IMR-90 (cell line): ENCODE measurements around the gene DNM3. TPM values are rescaled to one million over a fixed set of nuclear protein-coding genes. Genes with fewer than 3 reads are reported as not detected.

Experiments
- ATAC-seq: fragments of 200-7000 bp; cut with Tn5 transposase; 2 replicates; pipeline ENCODE4 v1.9.1; 2020; ENCODE audit warnings: low read depth, mild to moderate bottlenecking, moderate library complexity
- BruUV-seq: library from RNA; stranded (reverse); fragments of 400-500 nt; replicated peaks from 2 replicates; lab custom pipeline; 2021; lab: Mats Ljungman, UMichigan
- CTCF ChIA-PET: fragments of 300-600 bp; formaldehyde crosslinking; extraction: SDS; loops from one replicate; lab custom pipeline; 2021; ENCODE audit warnings: antibody characterized with exemption; lab: Yijun Ruan, JAX
- POLR2A ChIA-PET: fragments of 300-600 bp; sonication (Branson Sonifier 250); formaldehyde crosslinking; loops from one replicate; lab custom pipeline; 2022; ENCODE audit warnings: antibody characterized with exemption; ENCODE audit not compliant: unreplicated experiment; lab: Charles Lee
- DNase-seq: peaks from one replicate; pipeline ENCODE4 v3.0.0; 2013
- H2AFZ ChIP-seq: replicated peaks from 2 replicates; pipeline ENCODE3; 2013; ENCODE audit warnings: low read length, mild to moderate bottlenecking; ENCODE audit not compliant: poor library complexity
- H2AK5ac ChIP-seq: 2 replicates; pipeline ENCODE4 v1.6.1; 2013; ENCODE audit warnings: low read depth, low read length, inconsistent platforms
- H2AK9ac ChIP-seq: replicated peaks from 2 replicates; pipeline ENCODE3; 2013; ENCODE audit warnings: mild to moderate bottlenecking, low read depth, low read length, moderate library complexity; ENCODE audit not compliant: poor library complexity
- H2BK120ac ChIP-seq: 2 replicates; pipeline ENCODE4 v1.6.1; 2013; ENCODE audit warnings: low read depth, low read length, inconsistent platforms
- H2BK15ac ChIP-seq: 3 replicates; pipeline ENCODE4 v1.6.1; 2013; ENCODE audit warnings: low read depth, low read length, inconsistent platforms
- H2BK20ac ChIP-seq: 2 replicates; pipeline ENCODE4 v1.6.1; 2013; ENCODE audit warnings: low read depth, mild to moderate bottlenecking, inconsistent platforms, low read length, moderate library complexity
- H2BK5ac ChIP-seq: 2 replicates; pipeline ENCODE4 v1.6.1; 2013; ENCODE audit warnings: mild to moderate bottlenecking, low read depth, low read length, inconsistent platforms; ENCODE audit not compliant: poor library complexity, severe bottlenecking
- H3K14ac ChIP-seq: replicated peaks from 2 replicates; pipeline ENCODE4 v1.6.1; 2013; ENCODE audit warnings: low read depth, low read length, inconsistent platforms
- H3K18ac ChIP-seq: 2 replicates; pipeline ENCODE4 v1.6.1; 2013; ENCODE audit warnings: low read depth, low read length, control low read depth
- H3K23ac ChIP-seq: 2 replicates; pipeline ENCODE4 v1.6.1; 2013; ENCODE audit warnings: low read depth, low read length, inconsistent platforms
- H3K27ac ChIP-seq: 2 replicates; pipeline ENCODE4 v1.5.1; 2013; ENCODE audit warnings: mild to moderate bottlenecking, control low read depth, low read length; ENCODE audit not compliant: insufficient read depth
- H3K27me3 ChIP-seq: 2 replicates; pipeline ENCODE4 v1.6.1; 2013; ENCODE audit warnings: low read length; ENCODE audit not compliant: control insufficient read depth, insufficient read depth
- H3K36me3 ChIP-seq: 2 replicates; pipeline ENCODE4 v1.6.1; 2013; ENCODE audit warnings: low read length, mixed read lengths; ENCODE audit not compliant: control insufficient read depth, insufficient read depth
- H3K4ac ChIP-seq: 2 replicates; pipeline ENCODE4 v1.6.1; 2013; ENCODE audit warnings: low read depth, low read length, inconsistent platforms
- H3K4me1 ChIP-seq: 2 replicates; pipeline ENCODE4 v1.6.1; 2013; ENCODE audit warnings: low read length, mixed read lengths; ENCODE audit not compliant: control insufficient read depth, insufficient read depth
- H3K4me2 ChIP-seq: 2 replicates; pipeline ENCODE4 v1.6.1; 2013; ENCODE audit warnings: low read depth, mild to moderate bottlenecking, control low read depth, low read length, moderate library complexity
- H3K4me3 ChIP-seq: 2 replicates; pipeline ENCODE4 v1.5.1; 2013; ENCODE audit warnings: low read depth, mild to moderate bottlenecking, control low read depth, low read length, moderate library complexity; ENCODE audit not compliant: insufficient read depth
- H3K56ac ChIP-seq: 2 replicates; pipeline ENCODE4 v1.6.1; 2013; ENCODE audit warnings: low read length, inconsistent platforms; ENCODE audit not compliant: insufficient read depth; ENCODE audit errors: extremely low read depth
- H3K79me1 ChIP-seq, 2 experiments: 2 replicates each; pipeline ENCODE4 v1.6.1; 2013; ENCODE audit warnings: low read length in 2 of 2, inconsistent platforms in 1 of 2, low read depth in 1 of 2
- H3K9ac ChIP-seq: 2 replicates; pipeline ENCODE4 v1.6.1; 2013; ENCODE audit warnings: low read depth, low read length, control low read depth
- H3K9me1 ChIP-seq: 2 replicates; pipeline ENCODE4 v1.6.1; 2013; ENCODE audit warnings: low read length, inconsistent platforms; ENCODE audit not compliant: insufficient read depth
- H3K9me3 ChIP-seq: 2 replicates; pipeline ENCODE4 v1.6.1; 2013; ENCODE audit warnings: low read length; ENCODE audit not compliant: control insufficient read depth, insufficient read depth
- H4K20me1 ChIP-seq: 2 replicates; pipeline ENCODE4 v1.6.1; 2013; ENCODE audit warnings: low read length, inconsistent platforms; ENCODE audit not compliant: insufficient read depth
- H4K5ac ChIP-seq: 2 replicates; pipeline ENCODE4 v1.6.1; 2013; ENCODE audit warnings: mild to moderate bottlenecking, low read depth, low read length, control low read depth
- H4K8ac ChIP-seq, 2 experiments: 2 replicates each; pipeline ENCODE4 v1.6.1; 2013; ENCODE audit warnings: low read depth in 2 of 2, low read length in 2 of 2, control low read depth in 1 of 2, inconsistent platforms in 1 of 2
- H4K91ac ChIP-seq: 2 replicates; pipeline ENCODE4 v1.6.1; 2013; ENCODE audit warnings: low read depth, low read length, inconsistent platforms; ENCODE audit not compliant: insufficient read depth
- BHLHE40 ChIP-seq: fragments of 150-350 bp; IDR thresholded peaks from 2 replicates; pipeline ENCODE4 v1.6.1; 2016; ENCODE audit warnings: mild to moderate bottlenecking, low read depth, low read length
- CEBPB ChIP-seq: IDR thresholded peaks from 2 replicates; pipeline ENCODE4 v1.6.1; 2012; ENCODE audit warnings: low read depth, low read length, improper control_type of control experiment
- CHD1 ChIP-seq: IDR thresholded peaks from 2 replicates; pipeline ENCODE4 v1.6.1; 2012; ENCODE audit warnings: low read depth, low read length, improper control_type of control experiment
- CTCF ChIP-seq: conservative IDR thresholded peaks from 2 replicates; pipeline ENCODE4 v1.5.1; 2012; ENCODE audit warnings: mild to moderate bottlenecking, low read depth, low read length, improper control_type of control experiment
- ELK1 ChIP-seq: fragments of 150-350 bp; IDR thresholded peaks from 2 replicates; pipeline ENCODE4 v1.6.1; 2016; ENCODE audit warnings: low read depth, mild to moderate bottlenecking, low read length, moderate library complexity, borderline replicate concordance
- FOS ChIP-seq: fragments of 150-350 bp; IDR thresholded peaks from 2 replicates; pipeline ENCODE4 v1.6.1; 2016; ENCODE audit warnings: low read depth, low read length
- MAFK ChIP-seq: IDR thresholded peaks from 2 replicates; pipeline ENCODE4 v1.6.1; 2012; ENCODE audit warnings: low read depth, low read length, improper control_type of control experiment
- MAZ ChIP-seq: IDR thresholded peaks from 2 replicates; pipeline ENCODE4 v1.6.1; 2012; ENCODE audit warnings: low read depth, mild to moderate bottlenecking, low read length, improper control_type of control experiment, moderate library complexity, borderline replicate concordance
- MXI1 ChIP-seq: IDR thresholded peaks from 2 replicates; pipeline ENCODE4 v1.6.1; 2012; ENCODE audit warnings: low read depth, mild to moderate bottlenecking, low read length, moderate library complexity, borderline replicate concordance
- NFE2L2 ChIP-seq: fragments of 150-350 bp; IDR thresholded peaks from 2 replicates; pipeline ENCODE4 v1.6.1; 2016; ENCODE audit warnings: low read depth, mild to moderate bottlenecking, low read length
- POLR2A ChIP-seq: IDR thresholded peaks from 2 replicates; pipeline ENCODE4 v1.6.1; 2012; ENCODE audit warnings: mild to moderate bottlenecking, low read depth, low read length
- RAD21 ChIP-seq: IDR thresholded peaks from 2 replicates; pipeline ENCODE4 v1.6.1; 2012; ENCODE audit warnings: low read length, improper control_type of control experiment
- RCOR1 ChIP-seq: IDR thresholded peaks from 2 replicates; pipeline ENCODE4 v1.6.1; 2012; ENCODE audit warnings: mild to moderate bottlenecking, low read length, improper control_type of control experiment; ENCODE audit not compliant: insufficient replicate concordance
- RFX5 ChIP-seq: IDR thresholded peaks from 2 replicates; pipeline ENCODE4 v1.8.0; 2012; ENCODE audit warnings: low read depth, mild to moderate bottlenecking, low read length, moderate library complexity
- SMC3 ChIP-seq: fragments of 150-350 bp; IDR thresholded peaks from 2 replicates; pipeline ENCODE4 v1.6.1; 2016; ENCODE audit warnings: low read depth, mild to moderate bottlenecking, antibody characterized with exemption, low read length, moderate library complexity
- USF2 ChIP-seq: fragments of 150-350 bp; IDR thresholded peaks from 2 replicates; pipeline ENCODE4 v1.6.1; 2017; ENCODE audit warnings: mild to moderate bottlenecking, antibody characterized with exemption, low read length, low read depth
- dilution Hi-C: fragments of 300-500 bp; cut with HindIII; formaldehyde crosslinking; loops from one replicate; pipeline ENCODE4 v1.14.3; 2018; ENCODE audit warnings: low sequenced_read_pairs; ENCODE audit not compliant: unreplicated experiment
- in situ Hi-C: fragments of 300-500 bp; cut with MboI; formaldehyde crosslinking; loops from 3 replicates; pipeline ENCODE4 v1.14.3; 2019; ENCODE audit warnings: low sequenced_read_pairs, inconsistent platforms, mixed read lengths
- intact Hi-C: fragments of 100-400 bp; cut with micrococcal nuclease; formaldehyde crosslinking; loops from 2 replicates; pipeline ENCODE4 v1.10.0; 2022
- polyA plus RNA-seq, 3 experiments: library from polyadenylated mRNA; depleted of rRNA; stranded (reverse); fragments of >200 nt; gene quantifications; 2 replicates each; pipeline ENCODE4 v1.2.3, GENCODE V29; 2012; ENCODE audit warnings: low replicate concordance in 1 of 3
- total RNA-seq: library from RNA; depleted of rRNA; stranded (reverse); fragments of >200 nt; gene quantifications from 2 replicates; pipeline ENCODE4 v1.2.3, GENCODE V29; 2012

Gene DNM3
- total and polyA plus RNA-seq, 2 of the 4 experiments (the other 2 are of a cell fraction) = 0.36 TPM

GRCh38 chr1:172185211-172185610 is 343.9 kb downstream of the DNM3 start:
- Histone ChIP-seq H3K27me3 (no peaks in the 10 kb centered on the region), H3K27ac (peak overlapping the region; percentile 83; the same call in 1 of the 2 replicates), H2AFZ (no peak overlapping the region), H3K4ac (peak overlapping the region; percentile 94), H3K56ac (peak overlapping the region; percentile 57; the same call in 1 of the 2 replicates), H3K14ac (peak overlapping the region; percentile 92), H3K4me2 (peak overlapping the region; percentile 91), H2BK120ac (peak overlapping the region; percentile 94), H3K9me3 (no peaks in the 10 kb centered on the region), H3K36me3 (no peaks in the 10 kb centered on the region), H4K5ac (peak overlapping the region; percentile 97), H3K79me1 (no peaks in the 10 kb centered on the region), H2BK20ac (peak overlapping the region; percentile 94), H3K23ac (peak overlapping the region; percentile 70; the same call in 1 of the 2 replicates), H2AK5ac (no peak overlapping the region), H4K91ac (peak overlapping the region; percentile 86), H3K18ac (peak overlapping the region; percentile 96), H3K4me1 (peaks cover 12% of the 10 kb centered on the region), H4K8ac (peak overlapping the region; percentile 59 to 93), H4K20me1 (no peaks in the 10 kb centered on the region), H3K9ac (no peak overlapping the region; the same call in 1 of the 2 replicates), H3K9me1 (peaks cover 2% of the 10 kb centered on the region; the same call in 1 of the 2 replicates), H2BK15ac (peak overlapping the region; percentile 94; the same call in 2 of the 3 replicates), H2AK9ac (no peak overlapping the region), H3K4me3 (no peak overlapping the region), H2BK5ac (peak overlapping the region; percentile 84)
- intact Hi-C loops = loop anchor here (5.0 kb wide), 1 partner anchor 37 kb away; no protein-coding TSS in a partner anchor
- BruUV-seq = no TSS peak
- ChIA-PET CTCF (interaction anchor here (1.7 kb wide), 1 partner anchor 36 kb away, joined by 3 read pairs; no protein-coding TSS in a partner anchor), POLR2A (interaction anchor here (0.5 kb wide), 1 partner anchor 1683 kb away, joined by 4 read pairs; the partner anchor contains the start of gene GAS5)
- ATAC-seq (peak; percentile 12; the same call in 1 of the 2 replicates), DNase-seq (peak; percentile 34)
- dilution Hi-C loops = no loop called here
- TF ChIP-seq FOS (no peak), SMC3 (no peak), CTCF (no peak), BHLHE40 (no peak), MAFK (no peak), RAD21 (no peak), USF2 (no peak), POLR2A (no peak), NFE2L2 (no peak), MXI1 (no peak), ELK1 (no peak), CHD1 (no peak), RCOR1 (no peak), CEBPB (no peak), MAZ (no peak), RFX5 (no peak)
- in situ Hi-C loops = no loop called here
